GM06990 (cell line): ENCODE measurements around the gene CCDC63.

Experiments used
- DNase-seq: peaks from one replicate; pipeline ENCODE4 v3.0.0-alpha.2; 2011; ENCODE audit not compliant: insufficient read length; ENCODE audit errors: extremely low read depth
- H3K27me3 ChIP-seq: replicated peaks from 2 replicates; pipeline ENCODE4 v1.6.0; 2011; ENCODE audit warnings: low read length; ENCODE audit not compliant: control insufficient read depth, insufficient read depth
- H3K36me3 ChIP-seq: 2 replicates; pipeline ENCODE4 v1.5.1; 2011; ENCODE audit warnings: low read length; ENCODE audit not compliant: control insufficient read depth, insufficient read depth
- H3K4me3 ChIP-seq: replicated peaks from 2 replicates; pipeline ENCODE4 v1.5.1; 2011; ENCODE audit warnings: low read depth, mild to moderate bottlenecking, control low read depth, low read length
- TF ChIP-seq, protein P1 (sequence below): IDR thresholded peaks from 2 replicates; pipeline ENCODE4 v1.5.1; 2011; ENCODE audit warnings: low read length, control low read depth, mild to moderate bottlenecking, inconsistent platforms; ENCODE audit not compliant: insufficient read depth, poor library complexity, severe bottlenecking

Gene CCDC63

DNA sequence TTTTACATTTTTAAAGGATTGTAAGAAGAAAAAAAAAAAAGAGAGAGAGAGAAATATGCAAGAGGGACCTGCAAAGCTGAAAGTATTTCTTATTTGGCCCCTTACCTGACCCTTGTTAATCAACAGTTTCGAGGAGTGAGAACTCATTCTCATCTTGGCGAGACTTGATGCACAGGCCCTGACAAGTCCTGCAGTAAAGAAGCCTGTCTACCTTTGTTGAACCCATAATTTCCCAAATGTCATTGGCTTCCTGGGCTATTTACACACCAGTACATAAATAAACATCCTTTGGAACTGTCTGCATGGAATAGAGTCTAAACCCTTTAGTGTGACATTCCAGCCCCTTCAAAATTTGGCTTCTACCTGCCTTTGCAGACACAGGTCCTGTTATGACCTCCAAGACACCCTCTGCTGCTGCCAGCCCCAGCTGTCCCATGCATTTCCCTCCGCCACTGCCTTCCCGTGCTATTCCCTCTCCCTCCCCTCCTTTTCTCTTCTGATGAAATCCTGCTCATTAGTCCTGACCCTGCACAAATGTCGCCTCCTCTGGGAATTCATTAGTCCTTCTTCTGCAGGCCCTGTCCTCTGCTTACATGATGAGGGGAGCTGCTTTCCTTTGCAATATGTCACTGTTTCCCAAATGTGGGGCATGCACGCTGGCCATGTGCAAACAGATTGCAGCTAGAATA, 38.5 kb downstream of the CCDC63 start:
- H3K36me3 ChIP-seq, result no peaks in the 10 kb centered on the region
- TF ChIP-seq, protein P1, sequence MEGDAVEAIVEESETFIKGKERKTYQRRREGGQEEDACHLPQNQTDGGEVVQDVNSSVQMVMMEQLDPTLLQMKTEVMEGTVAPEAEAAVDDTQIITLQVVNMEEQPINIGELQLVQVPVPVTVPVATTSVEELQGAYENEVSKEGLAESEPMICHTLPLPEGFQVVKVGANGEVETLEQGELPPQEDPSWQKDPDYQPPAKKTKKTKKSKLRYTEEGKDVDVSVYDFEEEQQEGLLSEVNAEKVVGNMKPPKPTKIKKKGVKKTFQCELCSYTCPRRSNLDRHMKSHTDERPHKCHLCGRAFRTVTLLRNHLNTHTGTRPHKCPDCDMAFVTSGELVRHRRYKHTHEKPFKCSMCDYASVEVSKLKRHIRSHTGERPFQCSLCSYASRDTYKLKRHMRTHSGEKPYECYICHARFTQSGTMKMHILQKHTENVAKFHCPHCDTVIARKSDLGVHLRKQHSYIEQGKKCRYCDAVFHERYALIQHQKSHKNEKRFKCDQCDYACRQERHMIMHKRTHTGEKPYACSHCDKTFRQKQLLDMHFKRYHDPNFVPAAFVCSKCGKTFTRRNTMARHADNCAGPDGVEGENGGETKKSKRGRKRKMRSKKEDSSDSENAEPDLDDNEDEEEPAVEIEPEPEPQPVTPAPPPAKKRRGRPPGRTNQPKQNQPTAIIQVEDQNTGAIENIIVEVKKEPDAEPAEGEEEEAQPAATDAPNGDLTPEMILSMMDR, result no peak
- no peak for DNase-seq

DNA sequence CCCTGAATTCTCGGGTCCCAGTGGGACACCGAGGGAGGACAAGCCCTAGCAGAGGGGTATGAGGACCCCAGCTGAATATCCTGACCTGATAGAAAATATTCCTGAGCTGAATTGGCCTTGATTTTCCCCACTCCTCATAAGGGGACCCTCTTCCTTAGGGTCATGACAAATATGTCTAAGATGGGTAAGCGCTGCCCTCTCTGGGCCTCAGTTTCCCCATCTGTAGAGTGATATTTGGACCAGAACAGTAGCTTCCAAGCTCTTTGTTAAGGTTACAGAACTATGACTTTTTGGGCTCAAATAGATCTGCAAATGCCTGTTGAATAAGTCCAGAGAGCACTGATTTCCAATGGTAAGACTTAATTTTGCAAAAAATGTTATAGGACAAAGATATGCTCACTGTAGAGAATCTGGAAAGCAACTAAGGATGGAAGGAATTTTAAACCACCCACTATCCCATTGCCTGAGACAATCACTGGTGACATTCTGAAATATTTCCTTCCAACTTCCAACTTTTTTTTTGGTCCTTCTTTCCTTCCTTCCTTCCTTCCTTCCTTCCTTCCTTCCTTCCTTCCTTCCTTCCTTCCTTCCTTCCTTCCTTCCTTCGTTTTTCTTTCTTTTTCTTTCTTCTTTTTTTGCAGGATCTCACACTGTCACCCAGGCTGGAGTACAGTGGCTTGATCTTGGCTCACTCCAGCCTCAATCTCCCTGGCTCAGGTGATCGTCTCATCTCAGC, 41.6 kb downstream of the CCDC63 start:
- DNase-seq, result no peak
- Histone ChIP-seq H3K27me3 (no peaks in the 10 kb centered on the region), H3K4me3 (no peak overlapping the region), H3K36me3 (no peaks in the 10 kb centered on the region)
- TF ChIP-seq, protein P1, result no peak

More for the DNA sequence above, 38.5 kb downstream of the CCDC63 start:
- Histone ChIP-seq H3K27me3 (no peaks in the 10 kb centered on the region), H3K4me3 (no peak overlapping the region)

DNA sequence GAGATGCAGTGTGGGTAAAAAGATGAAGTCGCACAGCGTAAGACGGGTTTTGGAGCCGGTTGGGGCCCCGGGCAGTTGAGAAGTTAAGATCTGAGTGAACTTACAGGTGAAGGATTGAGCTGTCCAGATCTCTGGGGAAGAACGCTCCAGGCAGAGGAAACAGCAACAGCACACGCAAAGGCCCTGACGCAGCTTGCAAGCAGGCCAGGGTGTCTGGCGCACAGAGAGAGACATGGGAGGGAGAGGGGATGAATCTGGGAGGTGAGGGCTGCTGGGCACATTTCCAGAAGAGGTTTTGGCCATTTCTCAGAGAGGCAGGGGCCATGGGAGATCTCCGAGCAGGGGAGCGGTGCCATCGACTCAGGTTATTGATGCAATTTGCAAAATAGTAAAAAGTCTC, 42.6 kb downstream of the CCDC63 start:
- Histone ChIP-seq H3K4me3 (no peak overlapping the region), H3K27me3 (no peaks in the 10 kb centered on the region), H3K36me3 (no peaks in the 10 kb centered on the region)
- TF ChIP-seq, protein P1, result no peak
- no peak for DNase-seq

DNA sequence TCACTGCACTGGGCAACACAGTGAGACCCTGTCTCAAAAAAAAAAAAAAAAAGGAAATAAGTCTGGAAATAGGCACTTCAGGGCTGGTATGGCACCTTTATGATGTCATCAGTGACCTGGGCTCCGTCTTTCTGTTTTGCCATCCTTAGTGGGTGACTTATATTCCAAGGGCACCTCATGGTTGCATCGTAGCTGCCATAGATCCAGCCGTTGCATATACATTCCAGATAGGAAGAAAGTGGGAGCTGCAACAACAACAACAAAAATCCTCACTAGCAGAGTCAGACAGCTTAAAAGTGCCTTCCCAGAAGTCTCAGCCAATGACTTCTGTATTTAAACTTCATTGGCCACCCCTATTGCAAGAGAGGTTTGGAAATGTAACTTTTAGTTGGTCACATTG, 47.2 kb downstream of the CCDC63 start:
- no peak overlapping the region for H3K4me3 ChIP-seq
- TF ChIP-seq, protein P1, result no peak
- no peaks in the 10 kb centered on the region for H3K27me3 ChIP-seq
- DNase-seq, result no peak
- no peaks in the 10 kb centered on the region for H3K36me3 ChIP-seq

DNA sequence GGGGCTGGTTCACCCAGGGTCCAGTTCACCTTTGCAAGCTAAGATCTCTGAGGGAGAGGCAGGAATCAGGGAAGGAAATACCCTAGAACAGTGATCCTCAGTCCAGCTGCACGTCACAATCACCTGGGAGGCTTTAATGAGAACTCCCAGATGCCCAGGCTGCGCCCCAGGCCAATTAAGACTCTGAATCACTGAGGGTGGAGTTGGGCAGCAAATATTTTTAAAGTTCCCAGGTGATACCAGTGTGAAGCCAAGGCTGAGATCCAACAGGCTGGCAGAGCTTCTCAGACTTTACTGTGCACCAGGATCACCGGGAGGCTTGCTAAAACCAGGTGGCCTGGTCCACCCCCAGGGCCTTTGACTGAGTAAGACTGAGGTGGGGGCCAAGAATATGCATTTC, 49.8 kb downstream of the CCDC63 start:
- Histone ChIP-seq H3K27me3 (no peaks in the 10 kb centered on the region), H3K4me3 (no peak overlapping the region), H3K36me3 (no peaks in the 10 kb centered on the region)
- TF ChIP-seq, protein P1, result no peak
- no peak for DNase-seq

DNA sequence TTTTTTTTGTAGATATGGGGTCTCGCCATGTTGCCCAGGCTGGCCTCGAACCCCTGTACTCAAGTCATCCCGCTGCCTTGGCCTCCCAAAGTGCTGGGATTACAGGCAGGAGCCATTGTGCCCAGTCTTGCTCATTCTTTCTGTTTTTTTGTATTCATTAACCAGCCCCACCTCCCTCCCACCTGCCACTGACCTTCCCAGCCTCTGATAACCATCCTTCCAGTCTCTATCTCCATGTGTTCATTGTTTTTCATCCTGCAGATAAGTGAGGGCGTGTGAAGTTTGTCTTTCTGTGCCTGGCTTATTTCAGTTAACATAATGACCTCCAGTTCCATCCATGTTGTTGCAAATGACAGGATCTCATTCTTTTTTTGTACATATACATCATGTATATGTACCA, 54.6 kb downstream of the CCDC63 start:
- Histone ChIP-seq H3K4me3 (no peak overlapping the region), H3K36me3 (no peaks in the 10 kb centered on the region), H3K27me3 (no peaks in the 10 kb centered on the region)
- TF ChIP-seq, protein P1, result no peak
- DNase-seq, result no peak
